Stimulated activated CD8-positive, alpha-beta memory T cell treated with anti-CD3 and anti-CD28 coated beads, Interleukin-2, amount 100 ng/mL, for 48 hours (primary cell): Measurements from ENCODE around the gene ACTL7B.
"Not testable (repeated sequence)": the region's sequence is repeated elsewhere in the genome, so short reads cannot be mapped to it uniquely, and the experiment has no call there.

Source experiments
- DNase-seq, 2 donors: peaks; one replicate each; pipeline ENCODE4 v3.0.0-alpha.2; 2020; ENCODE audit warnings: low read depth in 2 of 2

The ACTL7B gene

GRCh38 chr9:108844856-108845255, 10.9 kb downstream of the ACTL7B start:
- DNase-seq, result no peak

DNA sequence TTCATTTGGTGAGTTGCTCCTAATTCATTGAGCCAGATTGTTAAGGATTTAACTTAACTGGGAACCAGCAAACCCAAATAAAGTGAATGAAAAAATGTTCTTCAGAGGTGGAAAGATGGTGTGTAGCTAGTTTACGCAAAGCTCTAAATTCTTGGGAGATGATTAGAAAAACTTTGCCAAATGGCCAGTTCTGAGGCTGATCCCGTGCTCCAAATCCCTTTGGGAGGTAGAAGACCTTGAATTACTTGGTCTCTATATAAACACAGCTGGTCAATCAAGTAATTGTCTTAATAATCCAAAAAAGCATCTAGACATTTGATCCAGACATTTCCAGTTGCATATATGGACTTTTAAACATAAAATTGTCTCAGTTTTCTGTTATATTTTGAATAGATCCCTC, 11.4 kb downstream of the ACTL7B start:
- DNase-seq, result no peak

- DNase-seq, result no peak
Observed at GRCh38 chr9:108842610-108843295, 13.0 kb downstream of the ACTL7B start.

GRCh38 chr9:108839561-108839960, 16.2 kb downstream of the ACTL7B start:
- DNase-seq, result not testable (repeated sequence)

GRCh38 chr9:108838017-108838416, 17.8 kb downstream of the ACTL7B start:
- no peak for DNase-seq

- DNase-seq, result no peak
Observed at GRCh38 chr9:108837530-108837929, 18.3 kb downstream of the ACTL7B start.

- no peak for DNase-seq
Observed at GRCh38 chr9:108836781-108837180, 19.0 kb downstream of the ACTL7B start.

DNA sequence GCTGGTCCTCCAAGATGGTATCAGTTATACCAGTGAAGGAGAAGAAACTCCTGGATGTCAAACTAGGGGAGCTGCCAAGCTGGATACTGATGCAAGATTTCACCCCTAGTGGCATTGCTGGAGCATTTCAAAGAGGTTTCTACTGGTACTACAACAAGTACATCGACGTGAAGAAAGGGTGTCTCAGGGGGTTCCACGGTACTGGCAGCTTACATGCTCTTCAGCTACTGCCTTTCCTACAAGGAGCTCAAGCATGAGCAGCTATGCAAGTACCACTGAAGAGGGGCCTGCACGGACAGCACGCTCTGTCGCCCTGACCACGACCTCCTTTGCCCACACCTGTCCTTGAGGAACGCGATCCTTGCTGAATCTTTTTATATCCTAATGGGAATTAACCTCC, 19.5 kb downstream of the ACTL7B start:
- no peak for DNase-seq

DNA sequence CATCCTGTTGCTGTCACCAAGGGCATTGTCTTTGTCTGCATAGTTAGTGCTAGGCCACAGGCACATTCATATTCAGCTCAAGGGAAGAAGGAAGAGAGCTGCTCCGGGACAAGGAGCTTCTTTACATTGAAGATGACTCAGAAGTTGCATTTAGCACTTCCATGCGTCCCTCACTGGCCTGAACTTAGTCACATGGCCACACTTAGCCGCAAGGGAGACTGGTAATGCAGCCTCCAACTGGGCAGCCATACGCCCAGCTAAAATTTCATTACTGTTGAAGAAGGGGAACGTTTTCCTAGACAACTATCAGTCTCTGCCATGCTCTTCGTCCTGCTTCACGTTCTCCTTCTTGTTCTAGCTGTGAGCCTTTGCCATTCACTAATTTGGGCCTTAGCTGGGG, 20.0 kb downstream of the ACTL7B start:
- no peak for DNase-seq

GRCh38 chr9:108834959-108835665, 20.7 kb downstream of the ACTL7B start:
- no peak for DNase-seq

DNA sequence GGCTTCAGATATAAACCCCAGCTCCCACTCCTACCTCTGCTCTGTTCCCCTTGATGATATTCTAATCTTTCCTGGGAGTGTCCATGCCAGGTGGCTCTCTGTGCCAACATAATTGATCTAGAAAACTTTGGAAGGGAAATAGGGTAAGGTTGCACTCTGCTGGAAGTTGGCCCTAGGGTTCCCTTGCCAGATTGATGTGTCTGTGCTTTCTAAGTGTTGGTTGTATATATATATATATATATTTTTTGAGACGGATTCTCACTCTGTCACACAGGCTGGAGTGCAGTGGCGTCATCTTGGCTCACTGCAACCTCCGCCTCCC, 23.6 kb downstream of the ACTL7B start:
- DNase-seq, result no peak

GRCh38 chr9:108831496-108832178, 24.1 kb downstream of the ACTL7B start:
- DNase-seq, result no peak

DNA sequence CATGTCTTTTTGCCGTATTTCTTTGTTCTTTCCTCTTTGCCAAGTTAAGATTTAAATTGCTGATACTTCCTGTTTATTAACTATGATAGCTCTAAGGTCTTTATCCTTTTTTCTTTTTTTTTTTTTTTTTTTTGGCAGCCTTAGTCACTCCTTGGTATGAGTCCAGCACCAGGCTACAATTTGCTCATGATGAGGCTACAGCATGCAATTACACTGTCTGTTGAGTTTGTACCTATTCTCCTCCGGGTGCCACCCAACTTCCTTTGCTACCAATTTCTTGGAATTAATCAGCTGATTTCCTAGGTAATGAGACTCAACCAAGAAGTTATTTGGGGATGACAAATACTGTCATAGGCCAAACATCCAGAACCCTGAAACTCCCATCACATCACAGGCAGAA, 25.5 kb downstream of the ACTL7B start:
- no peak for DNase-seq

DNA sequence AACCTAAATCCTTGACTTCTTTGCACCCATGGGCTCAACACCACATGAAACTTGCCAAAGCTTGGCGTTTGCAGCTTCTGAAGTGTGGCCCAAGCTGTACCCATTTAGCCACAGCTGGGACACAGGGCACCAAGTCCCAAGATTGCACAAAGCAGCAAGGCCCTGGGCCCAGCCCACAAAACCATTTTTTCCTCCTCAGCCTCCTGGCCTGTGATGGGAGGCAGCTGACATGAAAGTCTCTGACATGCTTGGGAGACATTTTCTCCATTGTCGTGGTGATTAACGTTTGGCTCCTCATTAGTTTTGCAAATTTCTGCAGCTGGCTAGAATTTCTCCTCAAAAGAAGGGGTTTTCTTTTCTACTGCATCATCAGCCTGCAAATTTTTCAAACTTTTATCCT, 32.0 kb downstream of the ACTL7B start:
- no peak for DNase-seq

DNA sequence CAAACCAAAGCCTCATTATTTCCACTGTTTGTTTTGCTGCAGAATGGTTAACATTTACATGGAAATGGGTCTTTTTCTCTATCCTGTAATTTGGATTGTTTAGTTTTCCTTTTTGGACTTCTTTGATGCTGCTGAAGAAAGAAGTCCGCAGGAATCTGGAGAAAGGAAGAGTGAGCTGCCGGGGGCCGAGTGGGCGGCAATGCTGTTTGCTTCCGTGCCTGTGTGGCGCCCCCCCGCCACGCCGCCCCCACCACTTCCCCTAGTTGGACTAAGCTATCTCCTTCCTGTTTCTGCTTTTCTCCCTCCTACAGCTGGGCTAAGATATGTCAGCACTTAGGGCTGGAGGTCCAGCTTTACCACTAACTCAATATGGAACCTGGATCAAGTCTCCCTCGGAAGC, 39.7 kb downstream of the ACTL7B start:
- DNase-seq, result no peak

DNA sequence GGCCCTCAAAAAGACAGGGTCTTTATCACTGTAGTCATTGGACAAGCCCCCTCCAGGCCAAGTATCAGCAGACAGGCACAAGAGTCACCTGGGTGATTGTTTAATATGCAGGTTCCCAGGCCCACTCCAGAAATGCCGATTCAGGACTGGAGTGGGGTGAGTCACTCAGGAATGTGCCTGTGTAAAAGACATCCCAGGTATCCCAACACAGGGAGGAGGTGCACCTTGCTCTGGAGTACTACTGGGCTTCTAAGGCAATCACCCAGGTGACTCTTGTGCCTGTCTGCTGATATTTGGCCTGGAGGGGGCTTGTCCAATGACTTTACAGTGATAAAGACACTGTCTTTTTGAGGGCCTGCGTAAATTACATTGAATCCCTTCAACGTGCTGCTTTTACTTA, 40.6 kb downstream of the ACTL7B start:
- no peak for DNase-seq

DNA sequence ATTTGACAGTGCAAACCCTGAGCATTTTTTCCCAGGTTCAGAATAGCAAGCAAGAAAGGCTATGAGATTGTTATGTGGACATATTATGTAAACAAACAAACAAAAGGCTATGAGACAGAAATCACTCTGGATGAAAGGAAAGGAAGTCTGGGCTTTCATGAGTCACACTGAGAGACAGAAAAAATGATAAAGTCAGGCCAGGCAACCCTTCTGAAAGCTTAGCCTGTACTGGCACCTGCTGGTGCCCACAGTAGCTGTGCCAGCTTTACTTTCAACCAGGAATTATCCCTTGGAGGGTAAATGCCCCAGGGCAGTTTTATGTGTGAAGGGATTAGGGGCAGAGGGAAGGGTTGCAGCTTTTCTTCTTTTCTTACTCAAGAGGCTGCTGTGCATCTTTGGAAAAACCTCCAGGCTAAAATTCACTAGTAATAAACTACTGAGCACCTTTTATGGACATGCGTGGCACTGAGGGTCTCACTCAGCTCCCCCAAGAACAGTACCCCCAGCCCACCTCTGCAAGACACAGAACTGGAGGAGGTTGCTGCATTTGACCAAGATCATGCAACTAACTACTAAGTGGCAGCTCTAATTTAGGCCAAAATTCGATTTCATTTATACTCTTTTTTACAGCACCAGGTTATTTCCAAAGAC, 41.7 kb downstream of the ACTL7B start:
- DNase-seq, result no peak

DNA sequence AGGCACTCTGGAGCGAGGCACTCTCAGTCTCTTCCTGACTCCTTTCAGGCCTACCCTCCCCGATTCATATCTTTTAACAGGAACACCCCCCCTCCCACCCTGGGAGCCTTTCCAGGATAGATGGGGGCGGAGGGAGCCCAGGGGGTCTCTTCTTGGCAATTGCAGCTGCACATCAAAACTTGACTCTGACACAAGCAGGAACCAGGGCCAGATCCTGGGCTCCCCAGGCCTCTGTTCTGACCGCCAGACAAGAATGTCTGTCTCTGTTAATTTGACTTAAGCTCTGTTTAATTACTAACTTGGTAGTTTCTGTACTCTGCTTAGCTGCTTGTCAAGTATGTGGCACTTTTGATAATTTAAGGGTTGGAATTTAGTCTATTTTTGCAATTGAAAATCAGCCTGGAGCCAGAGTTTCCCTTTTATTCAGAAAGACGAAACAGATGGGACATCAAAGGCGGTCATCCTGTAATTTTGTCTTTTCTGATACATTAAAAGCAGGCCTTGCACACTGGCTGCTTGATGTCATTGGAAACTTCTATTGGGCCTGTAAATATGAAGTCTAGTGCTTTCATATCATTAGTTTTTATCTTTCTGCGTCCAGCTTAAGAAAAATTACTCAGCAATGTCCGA, 43.3 kb downstream of the ACTL7B start:
- no peak for DNase-seq

GRCh38 chr9:108811944-108812343, 43.8 kb downstream of the ACTL7B start:
- no peak for DNase-seq

- no peak for DNase-seq
Observed at GRCh38 chr9:108809269-108809668, 46.5 kb downstream of the ACTL7B start.
